Measurements from ENCODE around the gene CLDN25.
"Not testable (repeated sequence)": the region's sequence is repeated elsewhere in the genome, so short reads cannot be mapped to it uniquely, and the experiment has no call there.

The CLDN25 gene

GRCh38 chr11:113779496-113779895, at the start of gene CLDN25:
Gene CLDN25 (plus strand): TSS chr11:113779796. CDS start chr11:113779796, 0 bp downstream.
- no peak for DNase-seq

GRCh38 chr11:113730887-113731726, 48.5 kb upstream of the CLDN25 start:
- peak; percentile 72 to 92 for DNase-seq

- no peak for DNase-seq
Measured at GRCh38 chr11:113732092-113732491, 47.5 kb upstream of the CLDN25 start.

DNA sequence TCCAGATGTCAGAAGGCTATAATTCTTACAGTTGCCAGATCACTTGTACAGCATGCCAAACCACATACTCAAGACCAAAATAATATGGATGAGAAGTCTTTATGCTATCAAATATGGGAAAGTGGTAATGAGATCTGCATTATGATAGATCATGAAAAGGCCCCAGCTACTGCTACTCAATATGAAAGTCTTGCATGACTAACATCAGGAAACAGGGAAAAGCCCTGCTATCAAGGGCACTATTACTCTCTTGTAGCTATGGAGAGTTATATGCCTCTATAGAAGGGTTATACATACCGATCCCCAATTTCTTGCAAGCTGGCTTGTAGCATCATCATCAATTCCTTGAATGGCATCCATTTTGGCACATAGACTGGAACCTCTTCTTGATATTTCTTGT, 43.3 kb upstream of the CLDN25 start:
- DNase-seq: no peak

GRCh38 chr11:113752932-113753331, 26.7 kb upstream of the CLDN25 start:
- no peak for DNase-seq

- no peak for DNase-seq
Measured at GRCh38 chr11:113760241-113760640, 19.4 kb upstream of the CLDN25 start.

DNA sequence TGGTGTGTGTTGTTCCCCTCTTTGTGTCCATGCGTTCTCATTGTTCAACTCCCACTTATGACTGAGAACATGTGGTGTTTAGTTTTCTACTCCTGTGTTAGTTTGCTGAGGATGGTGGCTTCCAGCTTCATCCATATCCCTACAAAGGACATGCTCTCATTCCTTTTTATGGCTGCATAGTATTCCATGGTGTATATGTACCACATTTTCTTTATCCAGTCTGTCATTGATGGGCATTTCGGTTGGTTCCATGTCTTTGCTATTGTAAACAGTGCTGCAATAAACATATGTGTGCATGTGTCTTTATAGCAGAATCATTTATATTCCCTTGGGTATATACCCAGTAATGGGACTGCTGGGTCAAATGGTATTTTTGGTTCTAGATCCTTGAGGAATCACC, 16.6 kb upstream of the CLDN25 start:
- not testable (repeated sequence) for DNase-seq

- no peak for DNase-seq
Measured at GRCh38 chr11:113764527-113765219, 14.9 kb upstream of the CLDN25 start.

DNA sequence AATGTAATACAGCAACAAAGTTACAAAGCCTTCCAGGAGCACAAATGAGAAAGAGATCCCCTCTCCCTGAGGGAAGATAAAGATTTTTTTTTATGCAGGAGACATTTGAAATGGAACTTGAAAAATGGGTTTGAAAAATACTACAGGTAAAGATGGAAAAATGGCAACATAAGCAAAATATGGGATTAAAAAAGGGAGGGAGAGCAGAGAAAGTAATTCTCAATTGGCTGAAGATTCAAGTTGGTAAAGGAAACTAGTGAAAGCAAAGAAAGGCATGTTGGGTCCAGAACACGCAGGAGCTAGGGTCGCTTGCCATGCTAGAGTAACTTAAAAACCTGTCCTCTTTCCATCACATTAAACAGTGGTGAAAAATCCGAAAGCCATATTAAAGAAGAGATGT, 7.6 kb upstream of the CLDN25 start:
- DNase-seq: no peak

GRCh38 chr11:113773092-113773415, 6.5 kb upstream of the CLDN25 start:
- DNase-seq: peak; percentile 79 to 84

DNA sequence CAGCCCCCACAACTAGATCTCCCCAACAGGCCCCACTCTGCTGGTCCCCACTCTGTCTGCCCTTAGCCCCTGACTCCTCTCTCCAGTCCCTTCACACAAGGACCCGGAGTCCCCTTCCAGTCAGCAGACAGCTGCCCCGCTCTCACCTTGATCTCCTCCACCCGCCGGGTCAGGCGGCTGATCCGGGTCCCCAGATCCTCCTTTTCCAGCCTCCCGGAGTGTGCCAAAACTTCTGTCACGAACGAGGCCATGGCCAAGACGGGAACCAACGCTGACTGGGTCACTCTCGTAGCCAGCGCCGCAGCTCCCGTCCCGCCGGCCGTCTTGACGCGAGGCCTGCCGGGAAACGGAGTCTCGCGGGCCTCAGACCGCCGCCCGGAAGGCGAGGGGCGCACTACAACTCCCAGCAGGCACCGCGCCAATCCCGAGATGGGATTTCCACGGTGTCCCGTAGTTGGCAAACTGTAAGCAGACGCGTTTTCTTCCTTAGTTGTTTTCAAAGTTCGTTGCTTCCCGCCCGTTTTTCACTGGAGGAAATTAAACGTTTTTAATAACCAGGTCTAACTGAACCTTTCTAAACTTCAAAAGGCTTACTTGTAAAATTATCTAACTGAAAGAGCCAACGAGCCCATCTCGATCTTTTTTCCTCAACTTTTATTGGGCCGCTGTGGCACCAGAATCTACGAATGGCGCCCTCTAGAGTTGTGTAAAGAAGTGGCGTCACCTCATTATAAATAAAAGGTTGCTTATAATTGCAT, 6.0 kb upstream of the CLDN25 start, which contains the start of gene ZW10:
Gene ZW10, minus strand, starts transcription at position 277 of the 758 bp plus-strand sequence. Its CDS starts 26 bp downstream, at position 251.
- peak; percentile 98 to 100 for DNase-seq

- no peak for DNase-seq
Measured at GRCh38 chr11:113774174-113774503, 5.5 kb upstream of the CLDN25 start.

- peak; percentile 81 to 92 for DNase-seq
Measured at GRCh38 chr11:113778111-113778910, 1.3 kb upstream of the CLDN25 start.

DNA sequence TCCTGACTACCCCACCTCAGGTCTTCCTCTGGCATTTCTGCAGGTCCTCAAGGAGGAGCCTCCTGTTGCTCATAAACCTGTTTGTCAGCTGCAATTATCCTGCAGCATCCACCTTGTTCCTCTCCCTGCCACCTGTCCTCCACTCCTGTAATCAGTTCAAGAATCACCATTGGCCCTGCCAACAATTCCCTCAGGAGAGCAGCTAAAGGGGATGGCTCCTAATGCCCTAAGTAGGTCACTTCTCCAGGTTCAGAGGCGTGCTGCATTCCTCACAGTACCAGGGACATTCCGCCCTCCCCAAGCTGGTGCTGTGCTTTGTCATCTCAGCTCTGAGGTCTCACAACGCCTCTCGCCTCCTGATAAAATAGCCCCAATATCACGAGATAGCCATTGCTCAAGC, 2.1 kb downstream of the CLDN25 start:
- no peak for DNase-seq

GRCh38 chr11:113782134-113782533, 2.5 kb downstream of the CLDN25 start:
- DNase-seq: peak in 1 of 2 experiments; percentile 19

DNA sequence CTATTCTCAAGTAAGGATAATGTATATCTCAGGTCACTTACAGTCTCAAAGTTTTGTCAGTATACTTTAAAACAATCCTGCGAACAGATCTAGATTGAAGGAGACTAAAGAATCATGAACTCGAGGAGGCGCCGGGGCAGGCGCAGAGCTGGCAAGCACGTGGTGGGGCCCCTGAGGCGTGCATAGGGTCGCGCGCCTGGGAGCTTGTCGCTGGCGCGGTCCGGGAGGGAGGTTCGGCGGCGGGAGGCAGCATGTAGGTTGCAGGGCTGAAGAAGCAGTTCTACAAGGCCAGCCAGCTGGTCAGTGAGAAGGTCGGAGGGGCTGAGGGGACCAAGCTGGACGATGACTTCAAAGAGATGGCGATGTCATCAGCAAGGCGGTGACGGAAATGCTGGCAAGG, 9.4 kb downstream of the CLDN25 start:
- DNase-seq: not testable (repeated sequence)

DNA sequence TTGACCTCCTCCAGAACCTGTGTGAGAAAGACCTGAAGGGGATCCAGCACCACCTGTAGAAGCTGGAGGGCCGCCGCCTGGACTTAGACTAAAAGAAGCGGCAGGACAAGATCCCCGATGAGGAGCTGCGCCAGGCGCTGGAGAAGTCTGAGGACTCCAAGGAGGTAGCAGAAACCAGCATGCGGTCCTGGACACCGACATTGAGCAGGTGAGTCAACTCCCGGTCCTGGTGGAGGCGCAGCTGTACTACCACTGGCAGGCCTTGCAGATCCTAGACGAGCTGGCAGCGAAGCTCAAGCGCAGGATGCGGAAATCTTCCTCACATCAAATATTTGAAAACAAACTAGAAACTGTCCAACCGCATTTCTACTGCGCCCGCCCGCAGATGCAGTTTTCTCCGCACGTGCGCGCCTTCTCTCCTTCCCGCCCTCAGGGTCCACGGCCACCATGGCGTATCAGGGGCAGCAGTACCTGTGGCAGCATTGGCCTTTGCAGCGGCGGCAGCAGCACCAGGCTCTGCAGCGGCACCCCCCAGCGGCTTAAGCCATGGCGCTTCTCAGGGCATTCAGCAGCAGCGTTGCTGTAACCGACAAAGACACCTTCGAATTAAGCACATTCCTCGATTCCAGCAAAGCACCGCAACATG, 10.2 kb downstream of the CLDN25 start:
- no peak for DNase-seq

GRCh38 chr11:113796663-113797259, 17.2 kb downstream of the CLDN25 start:
- DNase-seq: peak; percentile 55 to 89

DNA sequence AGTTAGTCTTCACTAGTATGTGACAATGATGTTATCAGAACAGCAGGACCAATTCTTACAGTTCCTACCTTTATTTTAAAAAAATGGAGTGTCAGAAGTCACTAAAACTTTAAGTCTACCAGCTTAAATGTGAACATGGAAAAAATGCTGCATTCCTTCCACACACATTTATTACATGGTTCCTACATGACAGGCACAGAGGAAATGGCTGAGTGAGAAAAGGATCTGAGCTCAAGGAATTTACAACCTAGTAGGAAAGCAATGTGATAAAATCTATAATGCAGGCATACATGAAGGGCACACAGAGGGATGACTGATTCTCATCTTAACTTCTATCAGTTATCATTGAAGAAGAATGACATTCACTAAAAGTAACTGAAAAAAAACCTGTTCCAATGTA, 23.0 kb downstream of the CLDN25 start:
- no peak for DNase-seq

GRCh38 chr11:113805640-113806039, 26.0 kb downstream of the CLDN25 start:
- DNase-seq: no peak

DNA sequence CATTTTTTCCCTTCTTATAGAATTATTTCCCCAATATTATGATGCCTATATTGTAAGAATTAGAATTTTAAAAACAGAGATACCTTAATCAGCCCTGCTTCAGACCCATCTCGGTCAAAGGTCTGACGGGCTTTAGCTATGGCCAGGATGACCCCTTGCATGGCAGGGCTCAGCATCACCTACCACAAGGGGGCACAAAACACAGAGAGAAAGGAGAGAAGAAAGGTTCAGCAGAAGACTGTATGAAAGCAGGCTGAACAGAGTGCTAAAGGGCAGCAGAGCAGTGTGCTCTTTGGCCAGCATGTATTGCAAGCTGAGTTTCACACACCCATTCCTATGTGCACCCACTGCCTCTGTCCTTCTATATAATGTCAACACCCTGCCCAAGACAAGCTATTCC, 26.8 kb downstream of the CLDN25 start:
- DNase-seq: peak; percentile 66 to 90

- no peak for DNase-seq
Measured at GRCh38 chr11:113808931-113809330, 29.3 kb downstream of the CLDN25 start.
